ENCODE measurements around the gene KRTAP12-3. TPM values are rescaled to one million over a fixed set of nuclear protein-coding genes. Genes with fewer than 3 reads are reported as not detected.
"Not testable (repeated sequence)": the region's sequence is repeated elsewhere in the genome, so short reads cannot be mapped to it uniquely, and the experiment has no call there.

KRTAP12-3 gene, protein sequence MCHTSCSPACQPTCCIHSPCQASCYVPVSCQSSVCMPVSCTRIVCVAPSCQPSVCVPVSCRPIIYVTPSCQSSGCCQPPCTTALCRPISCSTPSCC
- total RNA-seq: not detected

DNA sequence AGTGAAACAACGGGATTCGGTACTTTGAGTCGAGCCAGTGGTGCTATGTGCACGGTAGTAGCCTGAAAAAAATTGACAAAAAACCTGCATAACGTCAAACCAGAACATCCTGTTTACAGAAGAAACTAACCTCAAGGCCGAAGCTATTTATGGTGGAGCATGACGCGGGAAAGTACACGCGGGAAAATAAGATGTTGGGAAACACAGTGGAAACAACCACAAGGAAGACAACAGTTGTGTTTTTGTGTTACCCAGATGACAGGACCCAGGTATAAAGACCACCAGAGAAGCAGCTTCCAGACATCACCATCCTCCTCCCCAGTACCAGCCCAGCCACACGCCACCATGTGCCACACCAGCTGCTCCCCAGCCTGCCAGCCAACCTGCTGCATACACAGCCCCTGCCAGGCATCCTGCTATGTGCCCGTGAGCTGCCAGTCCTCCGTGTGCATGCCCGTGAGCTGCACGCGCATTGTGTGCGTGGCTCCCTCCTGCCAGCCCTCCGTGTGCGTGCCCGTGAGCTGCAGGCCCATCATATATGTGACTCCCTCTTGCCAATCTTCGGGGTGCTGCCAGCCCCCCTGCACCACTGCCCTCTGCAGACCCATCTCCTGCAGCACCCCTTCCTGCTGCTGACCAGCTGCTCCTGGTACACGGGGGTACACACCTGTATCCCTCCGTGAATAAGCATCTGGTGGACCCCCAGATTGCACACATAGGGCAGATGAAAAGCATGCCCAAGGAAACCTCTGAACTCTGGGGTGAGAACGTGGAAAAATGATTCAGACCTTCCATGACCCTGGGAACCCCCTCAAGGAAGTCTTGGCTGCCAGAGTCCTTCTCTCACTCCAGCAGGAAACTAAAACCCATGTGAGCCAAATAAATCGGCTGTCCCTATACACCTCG, at the start of gene KRTAP12-3:
Gene KRTAP12-3, plus strand, starts transcription at position 298 of the 906 bp plus-strand sequence. Its CDS starts 48 bp downstream, at position 346.
- Histone ChIP-seq H3K9me3 (peaks cover 0 to 6% (median 0%) of the 10 kb centered on the region in 4 donors), H3K27me3 (peaks cover 0 to 5% (median 0%) of the 10 kb centered on the region in 4 donors), H3K4me3 (no peak within 1 kb of the TSS), H3K36me3 (no peaks in the 10 kb centered on the region), H3K4me1 (no peaks in the 10 kb centered on the region), H3K27ac (peak within 1 kb of the TSS in 3 of 4 donors; percentile 40 to 65 (median 40))
- peak in 1 of 2 donors; percentile 69 for DNase-seq
- TF ChIP-seq, protein P1, sequence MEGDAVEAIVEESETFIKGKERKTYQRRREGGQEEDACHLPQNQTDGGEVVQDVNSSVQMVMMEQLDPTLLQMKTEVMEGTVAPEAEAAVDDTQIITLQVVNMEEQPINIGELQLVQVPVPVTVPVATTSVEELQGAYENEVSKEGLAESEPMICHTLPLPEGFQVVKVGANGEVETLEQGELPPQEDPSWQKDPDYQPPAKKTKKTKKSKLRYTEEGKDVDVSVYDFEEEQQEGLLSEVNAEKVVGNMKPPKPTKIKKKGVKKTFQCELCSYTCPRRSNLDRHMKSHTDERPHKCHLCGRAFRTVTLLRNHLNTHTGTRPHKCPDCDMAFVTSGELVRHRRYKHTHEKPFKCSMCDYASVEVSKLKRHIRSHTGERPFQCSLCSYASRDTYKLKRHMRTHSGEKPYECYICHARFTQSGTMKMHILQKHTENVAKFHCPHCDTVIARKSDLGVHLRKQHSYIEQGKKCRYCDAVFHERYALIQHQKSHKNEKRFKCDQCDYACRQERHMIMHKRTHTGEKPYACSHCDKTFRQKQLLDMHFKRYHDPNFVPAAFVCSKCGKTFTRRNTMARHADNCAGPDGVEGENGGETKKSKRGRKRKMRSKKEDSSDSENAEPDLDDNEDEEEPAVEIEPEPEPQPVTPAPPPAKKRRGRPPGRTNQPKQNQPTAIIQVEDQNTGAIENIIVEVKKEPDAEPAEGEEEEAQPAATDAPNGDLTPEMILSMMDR (IDR thresholded peaks at IDR 0.05): no peak
- peak in 1 of 4 donors; percentile 63 for TF ChIP-seq EP300 (IDR thresholded peaks at IDR 0.05)
- peak; percentile 15 to 61 for ATAC-seq (ENCODE audit: low FRiP score in 2 of 2)
- WGBS, 2 donors: 61 to 63% methylated on average over 23 of the region's 26 CpGs

DNA sequence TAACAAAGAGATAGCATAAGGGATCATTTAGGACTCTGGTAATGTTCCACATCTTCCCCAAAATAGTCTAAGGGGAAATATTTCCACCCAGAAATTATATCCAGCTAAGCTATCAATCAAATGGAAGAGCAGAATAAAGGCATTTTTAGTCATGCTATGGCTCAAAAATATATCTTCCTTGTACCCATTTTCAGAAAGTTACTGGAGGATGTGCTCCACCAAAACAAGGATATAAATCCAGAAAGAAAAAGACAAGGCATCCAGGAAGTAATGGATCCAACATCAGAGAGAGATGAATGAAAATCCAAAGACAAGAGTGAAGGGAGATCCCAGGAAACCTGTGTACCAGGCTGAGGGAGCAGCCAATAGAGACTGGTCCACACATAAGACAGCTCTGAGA, 48.5 kb upstream of the KRTAP12-3 start:
- Histone ChIP-seq H3K4me3 (no peak overlapping the region), H3K27ac (no peak overlapping the region), H3K27me3 (peaks cover 0 to 3% (median 0%) of the 10 kb centered on the region in 4 donors), H3K9me3 (peaks cover 0 to 30% (median 10%) of the 10 kb centered on the region in 4 donors), H3K36me3 (no peaks in the 10 kb centered on the region), H3K4me1 (no peaks in the 10 kb centered on the region)
- ATAC-seq (ENCODE audit: low FRiP score in 2 of 2): no peak
- TF ChIP-seq, protein P1 (IDR thresholded peaks at IDR 0.05): no peak
- TF ChIP-seq POLR2A (IDR thresholded peaks at IDR 0.05) (no peak), POLR2AphosphoS5 (IDR thresholded peaks at IDR 0.05) (no peak), EP300 (IDR thresholded peaks at IDR 0.05) (no peak)
- no peak for DNase-seq

DNA sequence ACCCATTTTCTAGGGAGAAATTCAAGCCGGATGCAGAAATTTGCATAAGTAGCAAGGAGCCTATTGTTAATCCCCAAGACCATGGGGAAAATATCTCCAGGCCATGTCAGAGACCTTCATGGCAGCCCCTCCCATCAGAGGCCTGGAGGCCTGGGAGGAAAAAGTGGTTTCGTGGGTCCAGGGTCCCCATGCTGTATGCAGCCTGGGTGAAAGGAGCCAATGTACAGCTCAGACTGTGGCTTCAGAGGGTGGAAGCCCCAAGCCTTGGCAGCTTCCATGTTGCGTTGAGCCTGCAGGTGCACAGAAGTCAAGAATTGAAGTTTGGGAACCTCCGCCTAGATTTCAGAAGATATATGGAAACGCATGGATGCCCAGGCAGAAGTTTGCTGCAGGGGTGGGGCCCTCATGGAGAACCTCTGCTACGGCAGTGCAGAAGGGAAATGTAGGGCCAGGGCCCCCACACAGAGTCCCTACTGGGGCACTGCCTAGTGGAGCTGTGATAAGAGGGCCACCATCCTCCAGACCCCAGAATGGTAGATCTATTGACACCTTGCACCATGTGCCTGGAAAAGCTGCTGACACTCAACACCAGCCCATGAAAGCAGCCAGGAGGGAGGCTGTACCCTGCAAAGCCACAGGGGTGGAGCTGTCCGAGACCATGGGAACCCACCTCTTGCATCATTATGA, 47.4 kb upstream of the KRTAP12-3 start:
- DNase-seq; H3K27ac ChIP-seq; H3K4me1 ChIP-seq; H3K27me3 ChIP-seq; H3K36me3 ChIP-seq; ATAC-seq (ENCODE audit: low FRiP score in 2 of 2); H3K4me3 ChIP-seq: not testable (repeated sequence)
- H3K9me3 ChIP-seq: peaks cover 0 to 30% (median 10%) of the 10 kb centered on the region in 4 donors
- WGBS, 2 donors: 94 to 96% methylated on average over 6 to 7 of the region's 7 CpGs

DNA sequence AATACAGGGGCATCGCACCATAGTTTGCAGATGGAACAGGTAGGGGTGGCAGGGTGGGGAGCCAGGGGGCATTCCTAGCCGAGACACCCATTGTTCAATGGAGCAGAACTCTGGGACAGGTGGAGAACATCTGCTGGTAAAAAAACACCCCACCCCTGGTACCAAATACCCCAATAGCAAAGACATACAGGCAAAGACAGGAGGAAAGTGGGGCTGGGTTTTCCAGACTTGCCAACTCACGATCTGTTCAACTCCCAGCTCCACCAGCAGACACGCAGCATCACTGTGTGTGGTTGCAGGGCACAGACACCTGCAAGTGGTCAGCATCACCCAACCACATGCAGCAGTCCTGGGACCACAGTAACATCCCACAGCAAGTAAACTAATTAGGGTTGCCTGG, 46.2 kb upstream of the KRTAP12-3 start:
- DNase-seq (no peak), ATAC-seq (ENCODE audit: low FRiP score in 2 of 2) (no peak)
- TF ChIP-seq, protein P1 (IDR thresholded peaks at IDR 0.05): no peak
- TF ChIP-seq POLR2AphosphoS5 (IDR thresholded peaks at IDR 0.05): no peak
- H3K27ac ChIP-seq: no peak overlapping the region
- WGBS, 2 donors: 87 to 89% methylated on average over 4 of the region's 4 CpGs
- peaks cover 0 to 3% (median 0%) of the 10 kb centered on the region in 4 donors for H3K27me3 ChIP-seq
- H3K36me3 ChIP-seq: no peaks in the 10 kb centered on the region
- H3K9me3 ChIP-seq: peaks cover 0 to 30% (median 10%) of the 10 kb centered on the region in 4 donors
- no peak overlapping the region for H3K4me3 ChIP-seq
- H3K4me1 ChIP-seq: no peaks in the 10 kb centered on the region

DNA sequence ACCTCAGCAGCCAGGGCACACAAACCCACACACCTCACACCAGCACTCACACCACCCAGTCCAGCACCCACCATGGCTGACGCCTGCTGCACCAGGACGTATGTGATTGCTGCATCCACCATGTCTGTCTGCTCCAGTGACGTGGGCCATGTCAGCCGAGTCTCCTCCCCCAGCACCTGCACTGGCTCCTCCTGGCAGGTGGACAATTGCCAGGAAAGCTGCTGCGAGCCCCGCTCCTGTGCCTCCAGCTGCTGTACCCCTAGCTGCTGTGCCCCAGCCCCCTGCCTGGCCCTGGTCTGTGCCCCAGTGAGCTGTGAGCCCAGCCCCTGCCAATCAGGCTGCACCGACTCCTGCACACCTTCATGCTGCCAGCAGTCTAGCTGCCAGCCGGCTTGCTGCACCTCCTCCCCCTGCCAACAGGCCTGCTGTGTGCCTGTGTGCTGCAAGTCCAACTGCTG, 45.7 kb upstream of the KRTAP12-3 start, which contains the start of gene KRTAP10-8:
Gene KRTAP10-8, plus strand, starts transcription at position 51 of the 458 bp plus-strand sequence. Its CDS starts 22 bp downstream, at position 73.
- H3K4me3 ChIP-seq: no peak within 1 kb of the TSS
- no peak within 1 kb of the TSS for H3K27ac ChIP-seq
- ATAC-seq (ENCODE audit: low FRiP score in 2 of 2) (no peak), DNase-seq (peak in 1 of 2 donors; percentile 58)
- 100% methylated on average over 3 of the region's 8 CpGs; no CpG with 5 or more reads in 1 of the 2 donors for WGBS, 2 donors
- H3K36me3 ChIP-seq: no peaks in the 10 kb centered on the region
- H3K27me3 ChIP-seq: peaks cover 0 to 3% (median 0%) of the 10 kb centered on the region in 4 donors
- H3K9me3 ChIP-seq: peaks cover 0 to 30% (median 10%) of the 10 kb centered on the region in 4 donors
- TF ChIP-seq, protein P1 (IDR thresholded peaks at IDR 0.05): no peak
- no peak for TF ChIP-seq POLR2A (IDR thresholded peaks at IDR 0.05)
- TF ChIP-seq EP300 (IDR thresholded peaks at IDR 0.05): no peak
- no peak for TF ChIP-seq POLR2AphosphoS5 (IDR thresholded peaks at IDR 0.05)
- no peaks in the 10 kb centered on the region for H3K4me1 ChIP-seq

Data from upper lobe of left lung (tissue), 6 donors.